Stimulated activated CD8-positive, alpha-beta memory T cell treated with anti-CD3 and anti-CD28 coated beads, Interleukin-2, amount 100 ng/mL, for 1 hour (primary cell): ENCODE results near the gene STX2.
"Not testable (repeated sequence)": the region's sequence is repeated elsewhere in the genome, so short reads cannot be mapped to it uniquely, and the experiment has no call there.

Source experiments
- DNase-seq, 2 donors: peaks; one replicate each; pipeline ENCODE4 v3.0.0-alpha.2; 2020; ENCODE audit warnings: low read depth in 2 of 2

STX2 gene

GRCh38 chr12:130765186-130765659 lies 73.8 kb downstream of the STX2 start:
- DNase-seq = no peak

GRCh38 chr12:130764475-130765185 lies 74.4 kb downstream of the STX2 start:
- DNase-seq = no peak

GRCh38 chr12:130764073-130764472 lies 75.0 kb downstream of the STX2 start:
- DNase-seq = no peak

- no peak for DNase-seq
Measured at GRCh38 chr12:130762319-130762675, 76.8 kb downstream of the STX2 start.

GRCh38 chr12:130761537-130762318 lies 77.3 kb downstream of the STX2 start:
- DNase-seq = peak; percentile 13 to 37

- DNase-seq = no peak
Measured at GRCh38 chr12:130754234-130754901, 84.7 kb downstream of the STX2 start.

- no peak for DNase-seq
Measured at GRCh38 chr12:130752692-130753230, 86.3 kb downstream of the STX2 start.

GRCh38 chr12:130752037-130752436 lies 87.0 kb downstream of the STX2 start:
- DNase-seq = not testable (repeated sequence)

GRCh38 chr12:130748786-130749185 lies 90.3 kb downstream of the STX2 start:
- no peak for DNase-seq

GRCh38 chr12:130747867-130748740 lies 90.9 kb downstream of the STX2 start:
- peak; percentile 23 to 53 for DNase-seq

GRCh38 chr12:130746546-130746945 lies 92.5 kb downstream of the STX2 start:
- no peak for DNase-seq

GRCh38 chr12:130745921-130746320 lies 93.1 kb downstream of the STX2 start:
- DNase-seq = no peak

GRCh38 chr12:130744274-130744673 lies 94.8 kb downstream of the STX2 start:
- no peak for DNase-seq

GRCh38 chr12:130743606-130744005 lies 95.4 kb downstream of the STX2 start:
- no peak for DNase-seq

GRCh38 chr12:130743176-130743575 lies 95.9 kb downstream of the STX2 start:
- no peak for DNase-seq

- DNase-seq = no peak
Measured at GRCh38 chr12:130742716-130743115, 96.3 kb downstream of the STX2 start.

- no peak for DNase-seq
Measured at GRCh38 chr12:130742112-130742511, 96.9 kb downstream of the STX2 start.
